A673 (cell line): ENCODE measurements around the gene FBXO9. TPM values are rescaled to one million over a fixed set of nuclear protein-coding genes. Genes with fewer than 3 reads are reported as not detected.

Experiments used
- Bru-seq: library from RNA; stranded (reverse); fragments of 400-500 nt; gene quantifications from one replicate; lab custom pipeline; 2021; lab: Mats Ljungman, UMichigan
- BruChase-seq, 2 experiments: library from RNA; stranded (reverse); fragments of 400-500 nt; gene quantifications; one replicate each; lab custom pipeline; 2021; lab: Mats Ljungman, UMichigan
- BruUV-seq: library from RNA; stranded (reverse); fragments of 400-500 nt; replicated peaks from 2 replicates; lab custom pipeline; 2021; lab: Mats Ljungman, UMichigan
- CTCF ChIA-PET: fragments of 300-600 bp; sonication (Branson Sonifier 250); formaldehyde crosslinking; loops from one replicate; lab custom pipeline; 2022; ENCODE audit warnings: antibody characterized with exemption; lab: Charles Lee
- POLR2A ChIA-PET: fragments of 300-600 bp; sonication (Branson Sonifier 250); formaldehyde crosslinking; loops from one replicate; lab custom pipeline; 2022; ENCODE audit warnings: antibody characterized with exemption; ENCODE audit not compliant: low non-redundant PET; lab: Charles Lee
- DNase-seq: peaks from one replicate; pipeline ENCODE4 v3.0.0-alpha.2; 2015; ENCODE audit warnings: low spot score
- H3K27ac ChIP-seq: fragments of 200-600 bp; sonication (generic); 2 replicates; pipeline ENCODE4 v1.5.1; 2016; ENCODE audit warnings: mixed run types, low read depth, mild to moderate bottlenecking, mixed read lengths, antibody characterized with exemption, low read length; ENCODE audit not compliant: poor library complexity, severe bottlenecking
- H3K27me3 ChIP-seq: fragments of 200-600 bp; sonication (generic); replicated peaks from 2 replicates; pipeline ENCODE4 v1.6.1; 2017; ENCODE audit warnings: mixed run types, low read depth, mild to moderate bottlenecking, mixed read lengths, antibody characterized with exemption, low read length; ENCODE audit not compliant: insufficient read depth, poor library complexity
- H3K36me3 ChIP-seq: fragments of 200-600 bp; sonication (generic); 2 replicates; pipeline ENCODE4 v1.6.1; 2016; ENCODE audit warnings: mixed run types, mild to moderate bottlenecking, mixed read lengths, antibody characterized with exemption, low read length; ENCODE audit not compliant: insufficient read depth, poor library complexity, severe bottlenecking
- H3K4me1 ChIP-seq: fragments of 200-600 bp; sonication (generic); 2 replicates; pipeline ENCODE4 v1.6.1; 2017; ENCODE audit warnings: mixed run types, mild to moderate bottlenecking, mixed read lengths, antibody characterized with exemption, low read length; ENCODE audit not compliant: insufficient read depth, poor library complexity, severe bottlenecking
- H3K4me3 ChIP-seq: fragments of 200-600 bp; sonication (generic); 2 replicates; pipeline ENCODE4 v1.5.1; 2016; ENCODE audit warnings: low read depth, mixed run types, mild to moderate bottlenecking, mixed read lengths, low read length; ENCODE audit not compliant: poor library complexity, severe bottlenecking
- H3K9me3 ChIP-seq: fragments of 200-600 bp; sonication (generic); 2 replicates; pipeline ENCODE4 v1.6.1; 2016; ENCODE audit warnings: mixed run types, low read depth, mild to moderate bottlenecking, mixed read lengths, antibody characterized with exemption, low read length; ENCODE audit not compliant: poor library complexity, severe bottlenecking
- EZH2 ChIP-seq: fragments of 200-600 bp; sonication (generic); IDR thresholded peaks from 2 replicates; pipeline ENCODE4 v1.6.1; 2017; ENCODE audit warnings: borderline replicate concordance, low read depth, mild to moderate bottlenecking, mixed read lengths, antibody characterized with exemption, low read length; ENCODE audit not compliant: poor library complexity, severe bottlenecking
- intact Hi-C: fragments of 100-400 bp; cut with micrococcal nuclease; formaldehyde crosslinking; loops from one replicate; pipeline ENCODE4 v1.10.0; 2022; ENCODE audit not compliant: unreplicated experiment
- long read RNA-seq: library from polyadenylated mRNA; stranded (forward); transcript quantifications from one replicate; pipeline ENCODE4 v2.0.0, GENCODE V29; 2022
- total RNA-seq: library from RNA; stranded (reverse); gene quantifications from 2 replicates; pipeline ENCODE4 v1.2.3, GENCODE V29; 2021
- TF ChIP-seq, protein P1 (sequence below): fragments of 300-800, 200-600 bp; sonication (generic); conservative IDR thresholded peaks from 2 replicates; pipeline ENCODE4 v1.5.1; 2017; ENCODE audit warnings: low read depth, mild to moderate bottlenecking, antibody characterized with exemption, low read length, moderate library complexity, mixed read lengths

FBXO9 gene
- total RNA-seq, result 76.7 and 82.5 TPM in 2 replicates
- percentile 84 among the genes with signal in this experiment for Bru-seq, nascent RNA
- BruChase-seq, experiment 1, labeled RNA remaining after a 2-hour chase, result percentile 83 among the genes with signal in this experiment
- percentile 71 among the genes with signal in this experiment for BruChase-seq, experiment 2, labeled RNA remaining after a 6-hour chase
- long read RNA-seq, transcript FBXO9-202 (13 exons, 3,418 nt), result major isoform, 132 of 162 reads
- long read RNA-seq, partial matches to known transcripts, result 4 of 162 reads
- long read RNA-seq, other reads (novel, unspliced or antisense), result 26 of 162 reads

DNA sequence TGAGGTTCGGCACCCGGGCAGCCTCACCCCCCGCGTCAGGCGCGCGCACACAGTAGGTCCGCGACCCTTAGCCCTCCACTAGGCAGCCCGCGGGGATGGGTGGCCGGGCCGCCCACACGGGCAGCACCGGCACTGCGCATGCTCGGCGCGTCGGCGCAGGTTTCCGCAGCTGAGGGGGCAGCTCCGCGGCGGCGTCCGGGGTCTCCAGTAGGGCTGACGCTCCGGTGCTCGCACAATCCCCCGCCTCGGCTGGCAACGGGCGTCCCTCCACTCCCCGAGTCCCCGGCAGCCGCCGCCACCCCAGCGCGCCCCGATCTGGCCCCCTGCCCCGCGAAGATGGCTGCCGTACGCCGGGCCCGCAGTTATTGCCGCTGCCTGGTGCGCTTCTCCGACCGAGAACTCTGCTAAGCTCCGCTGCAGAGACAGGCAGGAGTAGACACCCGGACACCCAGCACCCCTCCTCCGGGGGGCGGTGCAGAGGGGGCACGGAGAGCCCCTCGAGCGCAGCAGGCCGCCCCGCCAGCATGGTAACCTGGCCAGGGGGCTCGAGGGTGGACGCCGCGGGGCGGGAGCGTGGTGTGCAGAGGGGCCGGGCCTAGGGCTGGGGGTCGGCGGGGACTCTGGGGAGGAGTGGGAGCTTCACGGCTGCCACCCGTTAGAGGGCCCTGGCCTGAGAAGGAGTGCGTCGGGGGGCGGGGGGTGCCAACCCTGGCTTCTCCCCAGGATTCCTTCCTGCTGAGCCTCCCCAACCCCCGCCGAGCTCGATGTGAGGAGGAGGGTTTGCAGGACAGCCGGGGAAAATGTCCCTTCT is at the start of gene FBXO9:
TSS of gene FBXO9 (plus strand) at position 139 of the 811 bp plus-strand sequence. CDS start at position 525, 386 bp downstream.
- Histone ChIP-seq H3K27me3 (no peaks in the 10 kb centered on the region), H3K36me3 (no peaks in the 10 kb centered on the region), H3K4me3 (peak within 1 kb of the TSS; percentile 83), H3K9me3 (no peaks in the 10 kb centered on the region), H3K4me1 (peaks cover 7% of the 10 kb centered on the region), H3K27ac (peak within 1 kb of the TSS; percentile 89)
- intact Hi-C loops, result no loop called here
- TF ChIP-seq EZH2, result no peak
- TF ChIP-seq, protein P1, sequence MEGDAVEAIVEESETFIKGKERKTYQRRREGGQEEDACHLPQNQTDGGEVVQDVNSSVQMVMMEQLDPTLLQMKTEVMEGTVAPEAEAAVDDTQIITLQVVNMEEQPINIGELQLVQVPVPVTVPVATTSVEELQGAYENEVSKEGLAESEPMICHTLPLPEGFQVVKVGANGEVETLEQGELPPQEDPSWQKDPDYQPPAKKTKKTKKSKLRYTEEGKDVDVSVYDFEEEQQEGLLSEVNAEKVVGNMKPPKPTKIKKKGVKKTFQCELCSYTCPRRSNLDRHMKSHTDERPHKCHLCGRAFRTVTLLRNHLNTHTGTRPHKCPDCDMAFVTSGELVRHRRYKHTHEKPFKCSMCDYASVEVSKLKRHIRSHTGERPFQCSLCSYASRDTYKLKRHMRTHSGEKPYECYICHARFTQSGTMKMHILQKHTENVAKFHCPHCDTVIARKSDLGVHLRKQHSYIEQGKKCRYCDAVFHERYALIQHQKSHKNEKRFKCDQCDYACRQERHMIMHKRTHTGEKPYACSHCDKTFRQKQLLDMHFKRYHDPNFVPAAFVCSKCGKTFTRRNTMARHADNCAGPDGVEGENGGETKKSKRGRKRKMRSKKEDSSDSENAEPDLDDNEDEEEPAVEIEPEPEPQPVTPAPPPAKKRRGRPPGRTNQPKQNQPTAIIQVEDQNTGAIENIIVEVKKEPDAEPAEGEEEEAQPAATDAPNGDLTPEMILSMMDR, result no peak
- DNase-seq, result peak; percentile 75
- no TSS peak for BruUV-seq
- ChIA-PET CTCF (interaction anchor here (0.5 to 0.8 kb wide), 3 partner anchors 20 to 658 kb away, joined by 3 to 10 read pairs (median 5); no protein-coding TSS in a partner anchor), POLR2A (interaction anchor here (0.6 kb wide), 1 partner anchor 15 kb away, joined by 9 read pairs; no protein-coding TSS in a partner anchor)

DNA sequence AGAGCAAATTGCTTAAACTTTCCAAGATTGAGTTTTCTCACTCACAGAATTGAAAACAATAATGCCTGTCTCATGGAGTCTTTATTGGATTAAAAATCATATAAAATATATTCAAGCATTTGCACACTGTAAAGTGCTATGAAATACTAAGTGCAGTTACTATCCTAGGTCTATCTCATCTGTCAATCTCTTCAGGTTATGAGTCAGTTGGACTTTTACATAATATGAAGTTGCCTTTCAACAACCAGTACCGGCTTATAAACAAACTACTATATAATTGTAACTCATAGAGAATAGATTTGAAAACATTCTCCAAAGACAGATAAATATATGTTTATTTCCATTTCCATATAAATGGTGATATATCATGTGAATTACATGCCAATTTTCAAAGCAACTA is 49.7 kb upstream of the FBXO9 start:
- H3K9me3 ChIP-seq, result no peaks in the 10 kb centered on the region
- CTCF ChIA-PET, result no interaction called here
- H3K27me3 ChIP-seq, result no peaks in the 10 kb centered on the region
- H3K36me3 ChIP-seq, result peaks cover 17% of the 10 kb centered on the region
- no TSS peak for BruUV-seq
- H3K27ac ChIP-seq, result no peak overlapping the region
- TF ChIP-seq, protein P1, result no peak
- TF ChIP-seq EZH2, result no peak
- intact Hi-C loops, result no loop called here
- H3K4me3 ChIP-seq, result no peak overlapping the region
- DNase-seq, result no peak
- no peaks in the 10 kb centered on the region for H3K4me1 ChIP-seq
- POLR2A ChIA-PET, result no interaction called here

DNA sequence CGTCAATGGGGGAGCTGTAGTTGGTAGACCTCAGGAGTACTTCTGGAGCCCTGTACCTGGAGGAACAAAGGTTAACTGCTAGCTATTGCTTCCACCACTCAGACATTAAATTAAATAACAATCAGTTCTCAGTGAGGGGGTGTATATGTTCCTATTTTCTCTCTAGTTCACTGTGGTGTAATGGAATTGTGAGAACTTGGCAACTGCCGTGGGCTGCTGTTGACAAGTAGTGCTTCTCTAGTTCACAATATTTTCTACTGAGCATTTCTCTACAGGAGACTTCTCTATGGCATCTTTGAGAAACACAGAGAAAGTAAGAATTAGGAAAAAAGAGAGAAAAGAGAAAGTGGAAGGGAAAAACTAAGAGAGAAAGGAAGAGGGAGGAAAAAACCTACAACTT is 46.8 kb upstream of the FBXO9 start:
- no peaks in the 10 kb centered on the region for H3K27me3 ChIP-seq
- ChIA-PET POLR2A (no interaction called here), CTCF (no interaction called here)
- no peaks in the 10 kb centered on the region for H3K4me1 ChIP-seq
- no peak overlapping the region for H3K4me3 ChIP-seq
- H3K36me3 ChIP-seq, result peaks cover 2% of the 10 kb centered on the region
- TF ChIP-seq, protein P1, result no peak
- TF ChIP-seq EZH2, result no peak
- H3K27ac ChIP-seq, result no peak overlapping the region
- H3K9me3 ChIP-seq, result no peaks in the 10 kb centered on the region
- DNase-seq, result no peak
- no TSS peak for BruUV-seq
- intact Hi-C loops, result no loop called here
